Bronchial epithelial cell (primary cell): ENCODE measurements around the gene EHBP1. TPM values are rescaled to one million over a fixed set of nuclear protein-coding genes. Genes with fewer than 3 reads are reported as not detected.

ENCODE experiments used
- DNase-seq: peaks from one replicate; pipeline ENCODE4 v3.0.0-alpha.2; 2010; ENCODE audit warnings: low read depth
- FAIRE-seq: peaks from 2 replicates; lab custom pipeline; 2011; peaks lifted over from hg19 to GRCh38; lab: Jason Lieb, UNC
- H3K27me3 ChIP-seq: 2 replicates; pipeline ENCODE4 v1.5.1; 2011; ENCODE audit warnings: low read length; ENCODE audit not compliant: control insufficient read depth, insufficient read depth
- H3K36me3 ChIP-seq: 2 replicates; pipeline ENCODE4 v1.5.1; 2011; ENCODE audit warnings: low read length; ENCODE audit not compliant: control insufficient read depth, insufficient read depth
- H3K4me3 ChIP-seq: 2 replicates; pipeline ENCODE4 v1.5.1; 2011; ENCODE audit warnings: mild to moderate bottlenecking, low read depth, low read length, control low read depth
- CTCF ChIP-seq: IDR thresholded peaks from 2 replicates; pipeline ENCODE4 v1.5.1; 2011; ENCODE audit warnings: mild to moderate bottlenecking, moderate library complexity, low read length, control low read depth, inconsistent platforms; ENCODE audit not compliant: insufficient read depth, severe bottlenecking
- total RNA-seq: library from RNA; depleted of rRNA; stranded (reverse); fragments of >200 nt; gene quantifications from 2 replicates; pipeline ENCODE4 v1.2.1, GENCODE V29; 2014

Gene EHBP1
- total RNA-seq, 1 donor from 2014 or later = 132 TPM

- H3K36me3 ChIP-seq = no peaks in the 10 kb centered on the region
- no peak for TF ChIP-seq CTCF
- DNase-seq (peak; percentile 80), FAIRE-seq (no peak)
- no peaks in the 10 kb centered on the region for H3K27me3 ChIP-seq
- H3K4me3 ChIP-seq = no peak overlapping the region
Measured at GRCh38 chr2:62895632-62896009, 190.1 kb downstream of the EHBP1 start.

DNA sequence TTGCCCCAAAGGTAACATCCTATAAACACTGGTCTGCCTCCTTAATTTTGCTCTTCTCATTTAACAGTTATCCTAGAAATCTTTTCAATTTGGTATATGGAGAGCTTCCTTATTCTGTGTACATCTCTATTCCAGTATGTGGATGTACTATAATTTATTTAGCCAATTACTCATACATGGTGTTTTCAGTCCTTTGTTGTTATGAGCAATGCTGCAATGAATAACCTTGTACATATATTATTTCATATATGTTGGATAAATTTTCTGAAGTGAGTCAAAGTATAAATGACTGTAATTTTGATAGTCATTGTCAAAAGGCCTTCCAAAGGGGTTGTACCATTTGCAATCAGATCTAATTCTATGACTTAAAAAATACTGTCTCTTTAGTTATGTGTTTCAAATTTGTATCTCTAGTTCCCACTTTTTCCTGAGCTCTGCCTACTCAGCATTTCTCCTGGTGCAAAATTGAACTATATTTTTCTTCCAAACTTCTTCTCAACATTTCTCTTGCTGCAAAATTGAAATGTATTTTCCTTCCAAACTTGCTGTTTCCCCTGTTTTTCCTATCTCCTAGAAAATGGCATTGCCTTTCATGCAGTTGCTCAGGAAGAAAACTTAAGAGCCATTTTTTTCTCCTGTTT, 191.8 kb downstream of the EHBP1 start:
- Histone ChIP-seq H3K36me3 (no peaks in the 10 kb centered on the region), H3K4me3 (no peak overlapping the region), H3K27me3 (no peaks in the 10 kb centered on the region)
- TF ChIP-seq CTCF = no peak
- peak; percentile 58 for DNase-seq
- FAIRE-seq = no peak

DNA sequence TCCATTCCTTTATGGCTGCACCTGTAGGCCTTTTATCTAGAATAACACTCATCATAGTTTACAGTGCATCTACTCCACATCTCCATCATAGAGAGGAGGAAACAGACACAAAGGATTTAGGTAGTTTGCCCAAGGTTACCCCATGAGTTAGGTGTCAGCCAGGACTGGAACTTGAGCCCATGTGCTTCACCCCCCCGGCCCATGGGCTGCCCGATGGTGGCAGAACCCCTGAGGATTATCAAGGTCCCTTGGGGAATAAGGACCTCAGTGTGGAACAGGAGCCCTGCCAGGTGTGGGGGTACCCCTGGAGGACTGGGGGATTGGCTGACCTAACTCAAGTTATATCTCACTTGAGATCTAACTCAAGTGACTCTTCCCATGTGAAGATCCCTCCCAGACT, 198.8 kb downstream of the EHBP1 start:
- FAIRE-seq (peak; percentile 32), DNase-seq (no peak)
- H3K4me3 ChIP-seq = no peak overlapping the region
- no peak for TF ChIP-seq CTCF
- no peaks in the 10 kb centered on the region for H3K36me3 ChIP-seq
- H3K27me3 ChIP-seq = no peaks in the 10 kb centered on the region

GRCh38 chr2:62908145-62908544, 202.6 kb downstream of the EHBP1 start:
- Histone ChIP-seq H3K36me3 (no peaks in the 10 kb centered on the region), H3K4me3 (no peak overlapping the region), H3K27me3 (no peaks in the 10 kb centered on the region)
- DNase-seq (no peak), FAIRE-seq (no peak)
- TF ChIP-seq CTCF = no peak

- FAIRE-seq (no peak), DNase-seq (no peak)
- Histone ChIP-seq H3K36me3 (no peaks in the 10 kb centered on the region), H3K4me3 (no peak overlapping the region), H3K27me3 (no peaks in the 10 kb centered on the region)
- TF ChIP-seq CTCF = no peak
Measured at GRCh38 chr2:62913311-62913710, 207.8 kb downstream of the EHBP1 start.

DNA sequence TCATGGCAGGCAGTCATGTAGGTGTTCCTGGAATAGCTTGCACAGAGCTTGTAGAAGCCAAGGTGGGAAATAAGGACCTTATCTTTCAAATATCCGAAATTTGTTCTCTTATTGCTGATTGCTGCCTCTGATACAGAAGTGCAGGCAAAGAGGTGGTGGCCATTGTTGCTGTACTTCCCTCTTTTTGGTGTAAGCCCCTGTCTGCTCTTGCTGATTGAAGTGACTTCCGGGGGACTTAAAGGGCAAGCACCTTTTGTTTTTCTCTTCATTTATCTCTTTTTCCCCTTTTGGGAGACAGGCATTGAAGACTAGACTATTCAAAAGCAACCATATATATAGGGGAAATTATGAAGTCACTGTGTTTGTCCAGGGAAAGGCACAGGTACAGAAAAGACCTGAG, 213.5 kb downstream of the EHBP1 start:
- Histone ChIP-seq H3K4me3 (no peak overlapping the region), H3K27me3 (no peaks in the 10 kb centered on the region), H3K36me3 (peaks cover 1% of the 10 kb centered on the region)
- no peak for DNase-seq
- FAIRE-seq = no peak
- TF ChIP-seq CTCF = no peak
